Peyer's patch (tissue), 4 donors: ENCODE results near the gene CYP39A1. TPM values are rescaled to one million over a fixed set of nuclear protein-coding genes. Genes with fewer than 3 reads are reported as not detected.

Experiments used
- DNase-seq, 3 donors: peaks; one replicate each; pipeline ENCODE4 v3.0.0-alpha.2; 2017 to 2019
- H3K27ac ChIP-seq, 4 donors: fragments of 200-600 bp; sonication (generic); one replicate each; pipeline ENCODE4 v1.5.1; 2016 to 2019
- H3K27me3 ChIP-seq, 2 donors: fragments of 200-600 bp; sonication (generic); one replicate each; pipeline ENCODE4 v1.5.1; 2019
- H3K36me3 ChIP-seq, 3 donors: fragments of 200-600 bp; sonication (generic); one replicate each; pipeline ENCODE4 v1.5.1; 2016 to 2019
- H3K4me1 ChIP-seq, 4 donors: fragments of 200-600 bp; sonication (generic); one replicate each; pipeline ENCODE4 v1.5.1; 2016 to 2019
- H3K4me3 ChIP-seq, 4 donors: fragments of 200-600 bp; sonication (generic); 1 replicate in 3 of 4; 2 replicates in 1 of 4; pipeline ENCODE4 v1.5.1; 2016 to 2019; ENCODE audit warnings: mild to moderate bottlenecking in 1 of 4
- H3K9me3 ChIP-seq, 4 donors: fragments of 200-600 bp; sonication (generic); one replicate each; pipeline ENCODE4 v1.5.1; 2016 to 2019; ENCODE audit warnings: mild to moderate bottlenecking in 1 of 4
- POLR2A ChIP-seq, 2 donors: fragments of 450-650 bp; IDR thresholded peaks; one replicate each; pipeline ENCODE4 v1.5.1; 2017; ENCODE audit warnings: antibody characterized with exemption in 2 of 2, mild to moderate bottlenecking in 2 of 2, moderate library complexity in 2 of 2
- total RNA-seq, 4 donors: library from RNA; depleted of rRNA; stranded (reverse); fragments of >200 nt; gene quantifications; one replicate each; pipeline ENCODE4 v1.1.0, GENCODE V29; 2016
- TF ChIP-seq, protein P1 (sequence below), 6 experiments: fragments of 450-650 bp in 4 of 6; fragments of 200-600 bp in 2 of 6; sonication (generic) in 1 of 6; IDR thresholded peaks; one replicate each; pipeline ENCODE4 v1.5.1; 2017 to 2019; ENCODE audit warnings: antibody characterized with exemption in 6 of 6, mild to moderate bottlenecking in 3 of 6, moderate library complexity in 1 of 6

The CYP39A1 gene
- total RNA-seq, 4 donors from 2014 or later = 1.2 to 8.3 (median 3.4) TPM

DNA sequence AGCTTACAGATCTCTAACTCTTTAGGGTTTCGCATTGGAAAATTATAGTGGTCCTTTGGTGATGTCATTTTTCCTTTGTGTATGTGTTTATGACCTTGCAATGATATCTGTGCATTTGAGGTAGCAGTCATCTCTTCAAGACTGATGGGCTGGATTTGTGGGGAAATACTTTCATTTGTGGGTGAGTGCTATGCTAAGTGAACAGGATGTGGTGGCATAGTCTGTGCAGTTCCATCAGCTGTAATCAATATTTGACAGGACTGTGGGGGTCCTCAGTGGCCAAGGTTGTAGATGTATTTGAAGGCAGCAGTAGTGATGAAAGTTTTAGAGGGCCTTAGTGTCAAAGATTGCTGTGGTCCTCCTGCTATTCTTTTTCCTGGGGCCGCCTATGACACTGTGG is 79.5 kb downstream of the CYP39A1 start:
- no peak overlapping the region for H3K4me3 ChIP-seq
- no peaks in the 10 kb centered on the region for H3K36me3 ChIP-seq
- H3K27me3 ChIP-seq = no peaks in the 10 kb centered on the region
- DNase-seq = no peak
- TF ChIP-seq POLR2A (IDR thresholded peaks at IDR 0.05) = no peak
- TF ChIP-seq, protein P1, sequence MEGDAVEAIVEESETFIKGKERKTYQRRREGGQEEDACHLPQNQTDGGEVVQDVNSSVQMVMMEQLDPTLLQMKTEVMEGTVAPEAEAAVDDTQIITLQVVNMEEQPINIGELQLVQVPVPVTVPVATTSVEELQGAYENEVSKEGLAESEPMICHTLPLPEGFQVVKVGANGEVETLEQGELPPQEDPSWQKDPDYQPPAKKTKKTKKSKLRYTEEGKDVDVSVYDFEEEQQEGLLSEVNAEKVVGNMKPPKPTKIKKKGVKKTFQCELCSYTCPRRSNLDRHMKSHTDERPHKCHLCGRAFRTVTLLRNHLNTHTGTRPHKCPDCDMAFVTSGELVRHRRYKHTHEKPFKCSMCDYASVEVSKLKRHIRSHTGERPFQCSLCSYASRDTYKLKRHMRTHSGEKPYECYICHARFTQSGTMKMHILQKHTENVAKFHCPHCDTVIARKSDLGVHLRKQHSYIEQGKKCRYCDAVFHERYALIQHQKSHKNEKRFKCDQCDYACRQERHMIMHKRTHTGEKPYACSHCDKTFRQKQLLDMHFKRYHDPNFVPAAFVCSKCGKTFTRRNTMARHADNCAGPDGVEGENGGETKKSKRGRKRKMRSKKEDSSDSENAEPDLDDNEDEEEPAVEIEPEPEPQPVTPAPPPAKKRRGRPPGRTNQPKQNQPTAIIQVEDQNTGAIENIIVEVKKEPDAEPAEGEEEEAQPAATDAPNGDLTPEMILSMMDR (IDR thresholded peaks at IDR 0.05) = no peak
- H3K27ac ChIP-seq = no peak overlapping the region
- no peaks in the 10 kb centered on the region for H3K4me1 ChIP-seq
- H3K9me3 ChIP-seq = no peaks in the 10 kb centered on the region

DNA sequence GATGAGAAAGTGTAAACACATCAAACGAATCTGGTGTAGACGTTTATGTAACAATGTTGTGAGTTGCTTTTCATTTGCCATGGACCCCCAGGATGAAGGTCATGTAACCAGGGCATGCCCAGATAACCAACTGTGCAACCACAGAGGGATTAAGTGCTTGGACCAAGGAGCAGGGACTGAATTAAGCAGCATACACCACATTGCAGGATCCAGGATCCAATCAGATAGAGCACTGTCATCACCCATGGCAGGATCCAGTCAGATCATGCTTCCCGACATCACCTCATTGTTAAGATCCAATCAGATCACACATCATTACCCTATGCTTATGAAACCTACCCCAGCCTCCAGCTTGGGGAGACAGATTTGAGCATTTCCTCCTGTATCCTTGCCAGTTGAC is 87.1 kb downstream of the CYP39A1 start:
- H3K27ac ChIP-seq = no peak overlapping the region
- no peaks in the 10 kb centered on the region for H3K9me3 ChIP-seq
- DNase-seq = no peak
- H3K4me1 ChIP-seq = no peaks in the 10 kb centered on the region
- H3K4me3 ChIP-seq = no peak overlapping the region
- no peaks in the 10 kb centered on the region for H3K36me3 ChIP-seq
- TF ChIP-seq POLR2A (IDR thresholded peaks at IDR 0.05) = no peak
- TF ChIP-seq, protein P1 (IDR thresholded peaks at IDR 0.05) = no peak
- H3K27me3 ChIP-seq = no peaks in the 10 kb centered on the region

DNA sequence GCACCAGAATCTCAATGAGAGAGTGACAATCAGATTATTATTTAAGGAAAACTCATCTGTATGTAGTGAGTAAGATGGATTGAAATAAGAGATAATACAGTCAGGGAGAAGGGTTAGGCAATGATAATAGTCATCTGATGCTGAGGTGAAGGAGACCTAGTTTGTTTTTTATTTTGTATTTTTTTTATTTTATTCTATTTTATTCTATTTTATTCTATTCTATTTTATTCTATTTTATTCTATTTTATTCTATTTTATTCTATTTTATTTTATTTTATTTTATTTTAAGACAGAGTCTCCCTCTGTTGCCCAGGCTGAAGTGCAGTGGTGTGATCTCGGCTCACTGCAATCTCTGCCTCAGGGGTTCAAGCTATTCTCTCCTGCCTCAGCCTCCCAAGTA is 88.7 kb downstream of the CYP39A1 start:
- no peak overlapping the region for H3K27ac ChIP-seq
- no peaks in the 10 kb centered on the region for H3K27me3 ChIP-seq
- no peaks in the 10 kb centered on the region for H3K4me1 ChIP-seq
- H3K4me3 ChIP-seq = no peak overlapping the region
- no peak for DNase-seq
- no peaks in the 10 kb centered on the region for H3K9me3 ChIP-seq
- no peak for TF ChIP-seq POLR2A (IDR thresholded peaks at IDR 0.05)
- TF ChIP-seq, protein P1 (IDR thresholded peaks at IDR 0.05) = no peak
- H3K36me3 ChIP-seq = no peaks in the 10 kb centered on the region

DNA sequence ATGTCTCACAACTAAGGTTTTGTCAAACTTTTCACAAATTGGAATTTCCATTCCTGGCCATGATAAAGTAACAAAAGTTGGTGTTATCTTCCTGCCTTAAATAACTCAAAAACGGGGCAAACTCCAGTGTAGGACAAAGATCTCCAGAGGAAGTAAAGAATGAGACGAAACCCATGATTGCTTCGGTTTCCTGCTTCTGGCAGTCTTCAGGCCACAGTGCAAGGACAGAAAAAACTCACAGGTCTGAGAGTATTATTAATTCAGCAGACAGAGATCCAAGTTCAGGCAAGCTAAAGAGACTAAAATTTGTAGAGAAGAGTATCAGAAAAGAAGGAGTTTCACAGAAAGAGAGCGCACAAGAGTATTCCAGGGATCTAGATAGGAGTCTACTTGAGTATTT is 96.6 kb downstream of the CYP39A1 start:
- H3K9me3 ChIP-seq = no peaks in the 10 kb centered on the region
- no peak for DNase-seq
- H3K36me3 ChIP-seq = no peaks in the 10 kb centered on the region

DNA sequence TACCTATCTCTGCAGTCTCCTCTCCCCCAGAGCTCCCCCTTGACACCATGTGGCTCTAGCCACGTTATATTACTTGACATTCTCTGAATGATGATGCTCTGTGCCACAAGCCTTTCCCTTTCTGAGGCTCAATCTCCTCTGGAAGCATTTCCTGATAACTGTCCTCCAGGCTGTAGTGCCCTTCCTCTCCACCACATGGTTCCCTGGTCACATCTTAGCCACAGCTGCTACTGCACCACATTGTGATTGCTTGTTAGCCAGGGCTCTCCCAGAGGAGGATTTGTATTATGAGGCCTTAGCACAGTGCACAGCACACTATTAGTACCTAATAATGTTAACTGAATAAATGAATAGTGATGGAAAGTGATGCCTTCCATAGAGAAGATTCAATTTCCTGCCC is 97.5 kb downstream of the CYP39A1 start:
- Histone ChIP-seq H3K9me3 (no peaks in the 10 kb centered on the region), H3K36me3 (no peaks in the 10 kb centered on the region), H3K4me3 (no peak overlapping the region), H3K27me3 (no peaks in the 10 kb centered on the region), H3K4me1 (no peaks in the 10 kb centered on the region), H3K27ac (no peak overlapping the region)
- no peak for DNase-seq
- no peak for TF ChIP-seq POLR2A (IDR thresholded peaks at IDR 0.05)
- TF ChIP-seq, protein P1 (IDR thresholded peaks at IDR 0.05) = no peak

More for the DNA sequence above, 96.6 kb downstream of the CYP39A1 start:
- no peak overlapping the region for H3K27ac ChIP-seq
- H3K4me1 ChIP-seq = no peaks in the 10 kb centered on the region
- H3K4me3 ChIP-seq = no peak overlapping the region
- H3K27me3 ChIP-seq = no peaks in the 10 kb centered on the region
- TF ChIP-seq POLR2A (IDR thresholded peaks at IDR 0.05) = no peak
- TF ChIP-seq, protein P1 (IDR thresholded peaks at IDR 0.05) = no peak

DNA sequence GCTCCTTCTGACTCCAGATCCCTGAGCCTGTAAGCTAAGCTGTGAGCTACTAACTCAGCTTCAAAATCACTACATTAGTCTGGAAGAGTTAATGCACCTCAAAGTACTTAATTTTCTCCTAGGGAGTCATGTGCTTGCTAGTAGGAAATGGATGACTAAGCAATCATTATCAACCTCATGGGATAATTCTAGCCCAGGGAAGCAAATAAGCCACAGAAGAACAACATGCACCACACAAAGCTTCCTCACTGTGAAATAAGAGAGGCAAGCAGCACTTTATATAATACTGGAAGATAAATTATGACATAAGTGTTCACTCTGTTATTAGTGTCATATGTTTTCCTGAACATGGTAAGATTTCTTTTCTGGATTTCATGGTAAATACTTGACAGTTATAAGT is 103.5 kb downstream of the CYP39A1 start:
- Histone ChIP-seq H3K36me3 (no peaks in the 10 kb centered on the region), H3K9me3 (no peaks in the 10 kb centered on the region), H3K4me3 (no peak overlapping the region), H3K27ac (no peak overlapping the region), H3K4me1 (no peaks in the 10 kb centered on the region), H3K27me3 (no peaks in the 10 kb centered on the region)
- TF ChIP-seq, protein P1 (IDR thresholded peaks at IDR 0.05) = no peak
- TF ChIP-seq POLR2A (IDR thresholded peaks at IDR 0.05) = no peak
- DNase-seq = no peak
